GM12878 (cell line): ENCODE results near the gene SCNN1B. TPM values are rescaled to one million over a fixed set of nuclear protein-coding genes. Genes with fewer than 3 reads are reported as not detected.

Source experiments
- ATAC-seq: fragments of 200-7000 bp; cut with Tn5 transposase; 3 replicates; pipeline ENCODE4 v1.9.1; 2020; ENCODE audit warnings: mild to moderate bottlenecking, moderate library complexity
- BruUV-seq: library from RNA; stranded (reverse); fragments of 400-500 nt; replicated peaks from 2 replicates; lab custom pipeline; 2021; lab: Mats Ljungman, UMichigan
- CTCF ChIA-PET: fragments of 300-600 bp; sonication (Branson Sonifier 250); formaldehyde crosslinking; extraction: SDS; loops from one replicate; lab custom pipeline; 2021; ENCODE audit warnings: inconsistent platforms; lab: Yijun Ruan, JAX
- POLR2A ChIA-PET: fragments of 350-600 bp; formaldehyde crosslinking; extraction: SDS; loops from one replicate; lab custom pipeline; 2021; ENCODE audit warnings: inconsistent platforms; lab: Charles Lee
- RAD21 ChIA-PET: fragments of 300-600 bp; sonication (Branson Sonifier 250); formaldehyde crosslinking; loops from one replicate; lab custom pipeline; 2023; ENCODE audit warnings: antibody characterized with exemption; ENCODE audit not compliant: unreplicated experiment; lab: Charles Lee
- SMC1A ChIA-PET: fragments of 300-600 bp; sonication (Branson Sonifier 250); formaldehyde crosslinking; loops from one replicate; lab custom pipeline; 2023; ENCODE audit not compliant: unreplicated experiment, uncharacterized antibody; lab: Charles Lee
- DNase-seq: peaks from one replicate; pipeline ENCODE4 v3.0.0-alpha.2; 2011; ENCODE audit warnings: low read depth, low spot score
- FAIRE-seq: peaks from 3 replicates; lab custom pipeline; 2011; peaks lifted over from hg19 to GRCh38; lab: Jason Lieb, UNC
- H2AFZ ChIP-seq: 2 replicates; pipeline ENCODE4 v1.6.0; 2011; ENCODE audit warnings: low read depth, low read length, control low read depth; ENCODE audit not compliant: control insufficient read depth
- H3K27ac ChIP-seq: 2 replicates; pipeline ENCODE4 v1.5.1; 2011; ENCODE audit warnings: control low read depth; ENCODE audit not compliant: control insufficient read depth, insufficient read depth
- H3K27me3 ChIP-seq, 2 experiments: replicated peaks in 1 of 2; 2 replicates each; pipeline versions ENCODE4 v1.6.0 to v1.6.1; 2011; ENCODE audit warnings: low read length in 1 of 2; ENCODE audit not compliant: control insufficient read depth in 2 of 2, insufficient read depth in 2 of 2
- H3K36me3 ChIP-seq, 2 experiments: 2 replicates each; pipeline ENCODE4 v1.5.1; 2011; ENCODE audit warnings: low read length in 1 of 2; ENCODE audit not compliant: control insufficient read depth in 2 of 2, insufficient read depth in 2 of 2
- H3K4me1 ChIP-seq: 2 replicates; pipeline ENCODE4 v1.6.1; 2011; ENCODE audit warnings: mild to moderate bottlenecking, low read length, moderate library complexity, mixed read lengths; ENCODE audit not compliant: control insufficient read depth, insufficient read depth
- H3K4me2 ChIP-seq: 2 replicates; pipeline ENCODE4 v1.6.0; 2011; ENCODE audit warnings: control low read depth; ENCODE audit not compliant: control insufficient read depth, insufficient read depth
- H3K4me3 ChIP-seq: fragments of 200-600 bp; sonication (generic); 2 replicates; pipeline ENCODE4 v1.5.1; 2016
- H3K79me2 ChIP-seq: 2 replicates; pipeline ENCODE4 v1.6.0; 2011; ENCODE audit warnings: low read length; ENCODE audit not compliant: control insufficient read depth, insufficient read depth
- H3K9ac ChIP-seq: 2 replicates; pipeline ENCODE4 v1.8.0; 2011; ENCODE audit warnings: low read length, control low read depth, mixed read lengths; ENCODE audit not compliant: control insufficient read depth, insufficient read depth
- H3K9me3 ChIP-seq: replicated peaks from 3 replicates; pipeline ENCODE4 v1.5.1; 2011; ENCODE audit warnings: mild to moderate bottlenecking, low read length; ENCODE audit not compliant: control insufficient read depth, insufficient read depth
- H4K20me1 ChIP-seq: 2 replicates; pipeline ENCODE4 v1.6.0; 2011; ENCODE audit not compliant: control insufficient read depth, insufficient read depth
- EP300 ChIP-seq, 2 experiments: fragments of 150-350 bp in 1 of 2; IDR thresholded peaks; 2 replicates each; pipeline ENCODE4 v1.6.1; 2011 to 2012; ENCODE audit warnings: low read depth in 2 of 2, low read length in 2 of 2, borderline replicate concordance in 1 of 2, improper control_type of control experiment in 1 of 2, inconsistent platforms in 1 of 2; ENCODE audit not compliant: control insufficient read depth in 1 of 2
- GATAD2B ChIP-seq: fragments of 450-650 bp; conservative IDR thresholded peaks from 2 replicates; pipeline ENCODE4 v1.6.1; 2017; ENCODE audit warnings: low read depth, mild to moderate bottlenecking, moderate library complexity
- JUND ChIP-seq: IDR thresholded peaks from 2 replicates; pipeline ENCODE4 v1.6.1; 2012; ENCODE audit warnings: low read depth, mild to moderate bottlenecking, low read length, improper control_type of control experiment, moderate library complexity
- KAT2A ChIP-seq: conservative IDR thresholded peaks from 2 replicates; pipeline ENCODE4 v1.6.1; 2011; ENCODE audit warnings: low read depth, low read length; ENCODE audit not compliant: control insufficient read depth
- MTA2 ChIP-seq: fragments of 450-650 bp; IDR thresholded peaks from 2 replicates; pipeline ENCODE4 v1.6.1; 2016; ENCODE audit warnings: low read depth, mild to moderate bottlenecking, moderate library complexity
- NFXL1 ChIP-seq: fragments of 450-650 bp; IDR thresholded peaks from 2 replicates; pipeline ENCODE4 v1.6.1; 2017; ENCODE audit warnings: antibody characterized with exemption, mild to moderate bottlenecking, borderline replicate concordance
- NR2C1 ChIP-seq: fragments of 450-650 bp; IDR thresholded peaks from 2 replicates; pipeline ENCODE4 v1.6.1; 2017; ENCODE audit warnings: antibody characterized with exemption, mild to moderate bottlenecking, moderate library complexity
- NRF1 ChIP-seq: conservative IDR thresholded peaks from 2 replicates; pipeline ENCODE4 v1.6.1; 2011; ENCODE audit warnings: mild to moderate bottlenecking, low read depth, low read length, improper control_type of control experiment
- POLR2AphosphoS2 ChIP-seq: IDR thresholded peaks from 2 replicates; pipeline ENCODE4 v1.6.1; 2011; ENCODE audit warnings: low read depth, mild to moderate bottlenecking, low read length, improper control_type of control experiment, moderate library complexity
- RAD21 ChIP-seq: IDR thresholded peaks from 2 replicates; pipeline ENCODE4 v1.6.1; 2011; ENCODE audit warnings: mild to moderate bottlenecking, low read depth, low read length, moderate library complexity; ENCODE audit not compliant: insufficient read depth
- SMAD1 ChIP-seq: fragments of 450-650 bp; IDR thresholded peaks from 2 replicates; pipeline ENCODE4 v1.6.1; 2018; ENCODE audit warnings: mild to moderate bottlenecking, low read depth; ENCODE audit not compliant: partially characterized antibody
- TCF12 ChIP-seq: IDR thresholded peaks from 2 replicates; pipeline ENCODE4 v1.6.1; 2011; ENCODE audit warnings: low read depth, mild to moderate bottlenecking, low read length
- WGBS: methylation state at CpG from one replicate; pipeline ENCODE4 v1.1.6; 2016; ENCODE audit warnings: low lambda C conversion rate; ENCODE audit not compliant: insufficient replicate concordance, insufficient coverage; ENCODE audit errors: missing lambda C conversion rate; 5-methylcytosine and 5-hydroxymethylcytosine counted together
- in situ Hi-C: fragments of 300-500 bp; cut with MboI; formaldehyde crosslinking; loops from 9 replicates; pipeline ENCODE4 v1.14.3; 2018; ENCODE audit warnings: mixed read lengths
- intact Hi-C: fragments of 100-400 bp; cut with micrococcal nuclease; formaldehyde crosslinking; loops from one replicate; pipeline ENCODE4 v1.14.2; 2022; ENCODE audit not compliant: unreplicated experiment
- polyA plus RNA-seq, 11 experiments: library from polyadenylated mRNA; depleted of rRNA in 4 of 11; unstranded in 6 of 11; stranded (reverse) in 5 of 11; fragments of >200 nt; fragmentation: Nextera tagmentation in 4 of 11; fragmentation: Illumina TruSeq in 1 of 11; extraction: Ambion mirVana in 4 of 11; extraction: Trizol in 1 of 11; gene quantifications; 1 replicate in 1 of 11; 2 replicates in 10 of 11; pipeline versions ENCODE4 v1.2.1 to v1.2.3, GENCODE V29; 2011 to 2016; ENCODE audit warnings: inconsistent platforms in 2 of 11, missing spikeins in 2 of 11, low read depth in 1 of 11
- total RNA-seq, 4 experiments: library from RNA; depleted of rRNA in 3 of 4; stranded (reverse); fragments of >200 nt in 3 of 4; fragmentation: Illumina TruSeq in 1 of 4; extraction: Trizol in 1 of 4; gene quantifications; 2 replicates each; pipeline versions ENCODE4 v1.2.1 to v1.2.3, GENCODE V29; 2013 to 2021
- TF ChIP-seq, protein P1 (sequence below): fragments of 450-650 bp; formaldehyde crosslinking; IDR thresholded peaks from 2 replicates; pipeline ENCODE4 v1.4.0; 2020; ENCODE audit warnings: mild to moderate bottlenecking, moderate library complexity
- TF ChIP-seq, protein P2 (sequence below): fragments of 450-650 bp; formaldehyde crosslinking; IDR thresholded peaks from 2 replicates; pipeline ENCODE4 v1.5.0; 2022; ENCODE audit warnings: mild to moderate bottlenecking, missing genetic modification characterization

SCNN1B gene
- total and polyA plus RNA-seq, 10 of the 15 experiments (the other 5 are each of a cell fraction or from before 2014, with no cell fraction given): 0.28 to 1.5 (median 0.64) TPM

DNA sequence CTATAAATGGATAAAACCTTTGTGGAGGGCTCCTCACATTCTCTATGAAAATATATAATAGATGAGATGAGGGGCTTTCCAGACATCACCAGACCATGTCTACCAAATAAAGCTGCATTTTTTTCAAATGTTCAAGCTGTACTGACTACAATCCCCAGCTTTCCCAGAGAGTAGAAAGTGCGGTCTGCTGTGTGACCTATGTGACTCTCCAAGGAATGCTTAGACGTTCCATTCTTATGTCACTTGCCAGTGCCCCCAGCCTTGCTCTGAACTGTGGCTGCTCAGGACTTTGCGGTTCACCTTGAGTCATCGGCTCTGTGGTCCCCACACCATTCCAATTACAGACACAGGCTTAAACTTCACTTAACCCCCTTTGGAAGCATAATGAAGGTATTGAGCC is 47.8 kb upstream of the SCNN1B start:
- no TSS peak for BruUV-seq
- no peak overlapping the region for H3K4me2 ChIP-seq
- H4K20me1 ChIP-seq: no peaks in the 10 kb centered on the region
- H3K79me2 ChIP-seq: no peaks in the 10 kb centered on the region
- no peak overlapping the region for H3K9ac ChIP-seq
- intact Hi-C loops: no loop called here
- H3K36me3 ChIP-seq: no peaks in the 10 kb centered on the region
- in situ Hi-C loops: no loop called here
- H3K4me3 ChIP-seq: no peak overlapping the region
- ATAC-seq: no peak
- DNase-seq: no peak
- H2AFZ ChIP-seq: no peak overlapping the region
- 48% methylated on average over 4 of the region's 4 CpGs for WGBS
- no peak for FAIRE-seq
- SMC1A ChIA-PET: interaction anchor here (0.6 kb wide), 1 partner anchor 42 kb away, joined by 3 read pairs; no protein-coding TSS in a partner anchor
- H3K4me1 ChIP-seq: no peaks in the 10 kb centered on the region
- POLR2A ChIA-PET: no interaction called here
- no peaks in the 10 kb centered on the region for H3K9me3 ChIP-seq
- H3K27ac ChIP-seq: no peak overlapping the region
- CTCF ChIA-PET: no interaction called here
- RAD21 ChIA-PET: no interaction called here
- H3K27me3 ChIP-seq: no peaks in the 10 kb centered on the region
- TF ChIP-seq EP300 (IDR thresholded peaks at IDR 0.05; ENCODE audit: borderline replicate concordance in 1 of 2, control insufficient read depth in 1 of 2, low read depth in 2 of 2, low read length in 2 of 2) (no peak), MTA2 (no peak), KAT2A (no peak), POLR2AphosphoS2 (no peak), NRF1 (no peak), NFXL1 (no peak), TCF12 (no peak), NR2C1 (no peak), GATAD2B (no peak), JUND (no peak), SMAD1 (no peak), RAD21 (no peak)
- TF ChIP-seq, protein P1, sequence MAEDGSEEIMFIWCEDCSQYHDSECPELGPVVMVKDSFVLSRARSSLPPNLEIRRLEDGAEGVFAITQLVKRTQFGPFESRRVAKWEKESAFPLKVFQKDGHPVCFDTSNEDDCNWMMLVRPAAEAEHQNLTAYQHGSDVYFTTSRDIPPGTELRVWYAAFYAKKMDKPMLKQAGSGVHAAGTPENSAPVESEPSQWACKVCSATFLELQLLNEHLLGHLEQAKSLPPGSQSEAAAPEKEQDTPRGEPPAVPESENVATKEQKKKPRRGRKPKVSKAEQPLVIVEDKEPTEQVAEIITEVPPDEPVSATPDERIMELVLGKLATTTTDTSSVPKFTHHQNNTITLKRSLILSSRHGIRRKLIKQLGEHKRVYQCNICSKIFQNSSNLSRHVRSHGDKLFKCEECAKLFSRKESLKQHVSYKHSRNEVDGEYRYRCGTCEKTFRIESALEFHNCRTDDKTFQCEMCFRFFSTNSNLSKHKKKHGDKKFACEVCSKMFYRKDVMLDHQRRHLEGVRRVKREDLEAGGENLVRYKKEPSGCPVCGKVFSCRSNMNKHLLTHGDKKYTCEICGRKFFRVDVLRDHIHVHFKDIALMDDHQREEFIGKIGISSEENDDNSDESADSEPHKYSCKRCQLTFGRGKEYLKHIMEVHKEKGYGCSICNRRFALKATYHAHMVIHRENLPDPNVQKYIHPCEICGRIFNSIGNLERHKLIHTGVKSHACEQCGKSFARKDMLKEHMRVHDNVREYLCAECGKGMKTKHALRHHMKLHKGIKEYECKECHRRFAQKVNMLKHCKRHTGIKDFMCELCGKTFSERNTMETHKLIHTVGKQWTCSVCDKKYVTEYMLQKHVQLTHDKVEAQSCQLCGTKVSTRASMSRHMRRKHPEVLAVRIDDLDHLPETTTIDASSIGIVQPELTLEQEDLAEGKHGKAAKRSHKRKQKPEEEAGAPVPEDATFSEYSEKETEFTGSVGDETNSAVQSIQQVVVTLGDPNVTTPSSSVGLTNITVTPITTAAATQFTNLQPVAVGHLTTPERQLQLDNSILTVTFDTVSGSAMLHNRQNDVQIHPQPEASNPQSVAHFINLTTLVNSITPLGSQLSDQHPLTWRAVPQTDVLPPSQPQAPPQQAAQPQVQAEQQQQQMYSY (CRISPR knock-in tag): no peak
- TF ChIP-seq, protein P2, sequence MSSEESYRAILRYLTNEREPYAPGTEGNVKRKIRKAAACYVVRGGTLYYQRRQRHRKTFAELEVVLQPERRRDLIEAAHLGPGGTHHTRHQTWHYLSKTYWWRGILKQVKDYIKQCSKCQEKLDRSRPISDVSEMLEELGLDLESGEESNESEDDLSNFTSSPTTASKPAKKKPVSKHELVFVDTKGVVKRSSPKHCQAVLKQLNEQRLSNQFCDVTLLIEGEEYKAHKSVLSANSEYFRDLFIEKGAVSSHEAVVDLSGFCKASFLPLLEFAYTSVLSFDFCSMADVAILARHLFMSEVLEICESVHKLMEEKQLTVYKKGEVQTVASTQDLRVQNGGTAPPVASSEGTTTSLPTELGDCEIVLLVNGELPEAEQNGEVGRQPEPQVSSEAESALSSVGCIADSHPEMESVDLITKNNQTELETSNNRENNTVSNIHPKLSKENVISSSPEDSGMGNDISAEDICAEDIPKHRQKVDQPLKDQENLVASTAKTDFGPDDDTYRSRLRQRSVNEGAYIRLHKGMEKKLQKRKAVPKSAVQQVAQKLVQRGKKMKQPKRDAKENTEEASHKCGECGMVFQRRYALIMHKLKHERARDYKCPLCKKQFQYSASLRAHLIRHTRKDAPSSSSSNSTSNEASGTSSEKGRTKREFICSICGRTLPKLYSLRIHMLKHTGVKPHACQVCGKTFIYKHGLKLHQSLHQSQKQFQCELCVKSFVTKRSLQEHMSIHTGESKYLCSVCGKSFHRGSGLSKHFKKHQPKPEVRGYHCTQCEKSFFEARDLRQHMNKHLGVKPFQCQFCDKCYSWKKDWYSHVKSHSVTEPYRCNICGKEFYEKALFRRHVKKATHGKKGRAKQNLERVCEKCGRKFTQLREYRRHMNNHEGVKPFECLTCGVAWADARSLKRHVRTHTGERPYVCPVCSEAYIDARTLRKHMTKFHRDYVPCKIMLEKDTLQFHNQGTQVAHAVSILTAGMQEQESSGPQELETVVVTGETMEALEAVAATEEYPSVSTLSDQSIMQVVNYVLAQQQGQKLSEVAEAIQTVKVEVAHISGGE (CRISPR knock-in tag): no peak
